GM23248 (cell line): ENCODE measurements around the gene CRIP1. TPM values are rescaled to one million over a fixed set of nuclear protein-coding genes. Genes with fewer than 3 reads are reported as not detected.

ENCODE experiments used
- DNase-seq: peaks from one replicate; pipeline ENCODE4 v3.0.0-alpha.2; 2015
- H2AFZ ChIP-seq: fragments of 200-600 bp; sonication (generic); 2 replicates; pipeline ENCODE4 v1.6.1; 2016; ENCODE audit warnings: antibody characterized with exemption
- H3F3A ChIP-seq: fragments of 200-600 bp; sonication (generic); 2 replicates; pipeline ENCODE4 v1.6.1; 2016; ENCODE audit warnings: mild to moderate bottlenecking, antibody characterized with exemption, mixed run types; ENCODE audit not compliant: insufficient read depth
- H3K27ac ChIP-seq: fragments of 200-600 bp; sonication (generic); 2 replicates; pipeline ENCODE4 v1.5.1; 2016; ENCODE audit warnings: mild to moderate bottlenecking
- H3K27me3 ChIP-seq: fragments of 200-600 bp; sonication (generic); replicated peaks from 2 replicates; pipeline ENCODE4 v1.6.1; 2016; ENCODE audit warnings: mild to moderate bottlenecking; ENCODE audit not compliant: insufficient read depth
- H3K36me3 ChIP-seq: fragments of 200-600 bp; sonication (generic); 2 replicates; pipeline ENCODE4 v1.6.1; 2016; ENCODE audit warnings: low read depth, mild to moderate bottlenecking
- H3K4me1 ChIP-seq: fragments of 200-600 bp; sonication (generic); 2 replicates; pipeline ENCODE4 v1.6.1; 2016; ENCODE audit warnings: mild to moderate bottlenecking; ENCODE audit not compliant: insufficient read depth
- H3K4me2 ChIP-seq: fragments of 200-600 bp; sonication (generic); one replicate; pipeline ENCODE4 v1.6.1; 2016; ENCODE audit warnings: mild to moderate bottlenecking; ENCODE audit not compliant: unreplicated experiment
- H3K4me3 ChIP-seq: fragments of 200-600 bp; sonication (generic); 2 replicates; pipeline ENCODE4 v1.5.1; 2016; ENCODE audit warnings: mild to moderate bottlenecking
- H3K79me2 ChIP-seq: fragments of 200-600 bp; sonication (generic); 2 replicates; pipeline ENCODE4 v1.6.1; 2016; ENCODE audit warnings: mild to moderate bottlenecking; ENCODE audit not compliant: insufficient read depth
- H3K9ac ChIP-seq: fragments of 200-600 bp; sonication (generic); 2 replicates; pipeline ENCODE4 v1.6.1; 2016; ENCODE audit warnings: mild to moderate bottlenecking
- H3K9me2 ChIP-seq: fragments of 200-600 bp; sonication (generic); 2 replicates; pipeline ENCODE4 v1.6.1; 2016; ENCODE audit warnings: mixed run types, mild to moderate bottlenecking, moderate library complexity; ENCODE audit not compliant: insufficient read depth
- H3K9me3 ChIP-seq: fragments of 200-600 bp; sonication (generic); one replicate; pipeline ENCODE4 v1.6.1; 2017; ENCODE audit warnings: low read depth
- H4K20me1 ChIP-seq: fragments of 200-600 bp; sonication (generic); 2 replicates; pipeline ENCODE4 v1.6.0; 2016; ENCODE audit not compliant: insufficient read depth
- EZH2 ChIP-seq: fragments of 200-600 bp; sonication (generic); IDR thresholded peaks from 2 replicates; pipeline ENCODE4 v1.6.1; 2018; ENCODE audit warnings: antibody characterized with exemption, mild to moderate bottlenecking; ENCODE audit not compliant: insufficient read depth, poor library complexity, severe bottlenecking
- EZH2phosphoT487 ChIP-seq: fragments of 200-600 bp; sonication (generic); IDR thresholded peaks from 2 replicates; pipeline ENCODE4 v1.6.1; 2018; ENCODE audit warnings: antibody characterized with exemption, moderate library complexity, mild to moderate bottlenecking, low read depth; ENCODE audit not compliant: insufficient read depth
- WGBS, 2 experiments: methylation state at CpG; one replicate each; pipeline ENCODE4 v1.1.6; 2015 to 2017; ENCODE audit warnings: low lambda C conversion rate in 2 of 2, low coverage in 1 of 2; ENCODE audit errors: missing lambda C conversion rate in 2 of 2; 5-methylcytosine and 5-hydroxymethylcytosine counted together
- in situ Hi-C: fragments of 300-500 bp; cut with MboI; formaldehyde crosslinking; loops from 2 replicates; pipeline ENCODE4 v1.15.0; 2020
- polyA plus RNA-seq: library from polyadenylated mRNA; unstranded; fragments of >200 nt; fragmentation: Nextera tagmentation; extraction: Ambion mirVana; gene quantifications from 2 replicates; pipeline ENCODE4 v1.2.1, GENCODE V29; 2016
- total RNA-seq: library from RNA; depleted of rRNA; stranded (reverse); fragments of >200 nt; shearing (Covaris generic); gene quantifications from 2 replicates; pipeline ENCODE4 v1.2.3, GENCODE V29; 2014

Gene CRIP1
- total and polyA plus RNA-seq, 2 experiments from 2014 or later, result 12.3 to 32.7 TPM

- H3K4me2 ChIP-seq, result peak within 1 kb of the TSS; percentile 77
- no peaks in the 10 kb centered on the region for H3K9me2 ChIP-seq
- no peaks in the 10 kb centered on the region for H3K27me3 ChIP-seq
- peak within 1 kb of the TSS; percentile 86 for H3K27ac ChIP-seq
- peaks cover 12% of the 10 kb centered on the region for H3K4me1 ChIP-seq
- peak; percentile 83 for DNase-seq
- H3K4me3 ChIP-seq, result peak within 1 kb of the TSS; percentile 75
- H4K20me1 ChIP-seq, result no peaks in the 10 kb centered on the region
- TF ChIP-seq EZH2phosphoT487 (no peak), EZH2 (no peak)
- in situ Hi-C loops, result no loop called here
- no peaks in the 10 kb centered on the region for H3F3A ChIP-seq
- 0 out of 2 replicates have a peak, but pooled peaks cover 3% of the 10 kb centered on the region for H3K36me3 ChIP-seq
- peaks cover 10% of the 10 kb centered on the region for H3K79me2 ChIP-seq
- WGBS, 2 experiments, result 0% methylated on average over 32 to 67 of the region's 118 CpGs
- H3K9ac ChIP-seq, result peak within 1 kb of the TSS; percentile 90
- no peaks in the 10 kb centered on the region for H3K9me3 ChIP-seq
- H2AFZ ChIP-seq, result peak within 1 kb of the TSS; percentile 55
Measured at GRCh38 chr14:105474483-105475268, 12.0 kb upstream of the CRIP1 start, which contains the start of gene CRIP2. TSS of gene CRIP2 (plus strand) at chr14:105474821. CDS start at chr14:105474863, 42 bp downstream.

GRCh38 chr14:105475269-105476096 lies 11.2 kb upstream of the CRIP1 start:
- Histone ChIP-seq H3K27me3 (no peaks in the 10 kb centered on the region), H3K9ac (peak overlapping the region; percentile 90), H4K20me1 (no peaks in the 10 kb centered on the region), H3K4me2 (peak overlapping the region; percentile 77), H3K79me2 (peaks cover 10% of the 10 kb centered on the region), H3K27ac (peak overlapping the region; percentile 86), H3F3A (no peaks in the 10 kb centered on the region), H3K36me3 (0 out of 2 replicates have a peak, but pooled peaks cover under 1% of the 10 kb centered on the region), H3K9me3 (no peaks in the 10 kb centered on the region), H3K4me1 (peaks cover 12% of the 10 kb centered on the region), H3K9me2 (no peaks in the 10 kb centered on the region), H3K4me3 (peak overlapping the region; percentile 75), H2AFZ (peak overlapping the region; percentile 43)
- TF ChIP-seq EZH2phosphoT487, result no peak
- TF ChIP-seq EZH2, result no peak
- WGBS, 2 experiments, result 1 to 2% methylated on average over 34 to 37 of the region's 48 CpGs
- peak; percentile 77 for DNase-seq
- in situ Hi-C loops, result no loop called here

DNA sequence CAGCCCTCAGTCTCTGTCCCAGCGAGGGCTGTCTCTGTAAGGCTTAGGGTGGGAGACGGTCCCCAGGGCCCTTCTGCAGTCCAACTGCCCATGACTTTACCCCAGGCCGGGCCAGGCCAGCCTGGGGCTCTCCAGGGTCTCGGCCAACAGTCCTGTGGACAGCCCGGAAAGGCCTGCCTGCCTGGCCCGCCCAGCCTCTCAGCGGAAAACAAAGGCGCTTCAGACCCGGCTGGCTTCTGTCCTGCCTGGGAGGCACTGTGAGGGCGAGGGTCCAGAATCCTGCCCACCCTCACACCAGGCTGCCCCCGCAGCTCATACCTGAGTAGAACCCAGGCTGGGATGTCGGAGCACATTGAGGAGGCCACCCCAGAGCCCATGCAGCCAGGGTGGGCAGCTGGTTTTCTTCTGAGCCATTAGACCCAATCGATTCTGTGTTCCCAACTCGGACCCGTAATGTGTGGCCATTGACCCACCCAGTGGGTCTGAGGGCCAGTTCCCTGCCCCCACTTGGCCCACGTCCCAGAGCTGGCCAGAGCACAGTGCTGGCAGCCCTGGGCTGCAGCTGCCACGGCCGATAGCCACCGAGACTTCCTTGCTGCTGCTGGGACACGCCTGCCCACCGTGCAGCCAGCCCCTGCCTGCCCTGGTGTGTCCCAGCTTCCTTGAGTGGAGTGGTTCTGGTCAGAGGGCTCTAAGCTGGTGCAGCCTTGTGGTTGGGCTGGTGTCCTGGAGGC lies 10.4 kb upstream of the CRIP1 start:
- Histone ChIP-seq H3K9ac (peak overlapping the region; percentile 90), H3K9me2 (no peaks in the 10 kb centered on the region), H3K79me2 (peaks cover 10% of the 10 kb centered on the region), H3K4me2 (peak overlapping the region; percentile 77), H3K36me3 (no peaks in the 10 kb centered on the region), H4K20me1 (no peaks in the 10 kb centered on the region), H3K27me3 (no peaks in the 10 kb centered on the region), H3K27ac (peak overlapping the region; percentile 86), H3K9me3 (no peaks in the 10 kb centered on the region), H2AFZ (peak overlapping the region; percentile 43), H3K4me3 (peak overlapping the region; percentile 75), H3F3A (no peaks in the 10 kb centered on the region), H3K4me1 (peaks cover 15% of the 10 kb centered on the region)
- WGBS, 2 experiments, result 6 to 13% methylated on average over 21 of the region's 21 CpGs
- TF ChIP-seq EZH2phosphoT487, result no peak
- TF ChIP-seq EZH2, result no peak
- in situ Hi-C loops, result no loop called here
- peak; percentile 71 for DNase-seq
